Gastroesophageal sphincter (tissue), 4 donors: ENCODE measurements around the gene IRX4. TPM values are rescaled to one million over a fixed set of nuclear protein-coding genes. Genes with fewer than 3 reads are reported as not detected.

ENCODE experiments used
- ATAC-seq: fragments of 150-250 bp; one replicate; pipeline ENCODE4 v1.9.1; 2016; ENCODE audit warnings: mild to moderate bottlenecking, moderate library complexity
- H3K27ac ChIP-seq, 4 donors: fragments of 200-600 bp; sonication (generic) in 3 of 4; 1 replicate in 3 of 4; 2 replicates in 1 of 4; pipeline ENCODE4 v1.5.1; 2016 to 2019
- H3K27me3 ChIP-seq: fragments of 200-600 bp; sonication (generic); one replicate; pipeline ENCODE4 v1.5.1; 2019
- H3K36me3 ChIP-seq, 2 donors: fragments of 200-600 bp; sonication (generic); one replicate each; pipeline ENCODE4 v1.5.1; 2019; ENCODE audit warnings: control low read depth in 1 of 2
- H3K4me1 ChIP-seq, 3 donors: fragments of 200-600 bp; sonication (generic); 1 replicate in 2 of 3; 2 replicates in 1 of 3; pipeline ENCODE4 v1.5.1; 2016 to 2019; ENCODE audit warnings: control low read depth in 2 of 3
- H3K4me3 ChIP-seq, 2 donors: fragments of 200-600 bp; sonication (generic); one replicate each; pipeline ENCODE4 v1.5.1; 2019; ENCODE audit warnings: mild to moderate bottlenecking in 1 of 2, moderate library complexity in 1 of 2
- H3K9me3 ChIP-seq, 3 donors: fragments of 200-600 bp; sonication (generic); one replicate each; pipeline ENCODE4 v1.5.1; 2017 to 2019; ENCODE audit warnings: control low read depth in 2 of 3
- EP300 ChIP-seq: sonication (generic); formaldehyde crosslinking; IDR thresholded peaks from one replicate; pipeline ENCODE4 v1.6.1; 2017; ENCODE audit warnings: antibody characterized with exemption, mild to moderate bottlenecking
- POLR2A ChIP-seq, 2 donors: fragments of 450-650 bp; IDR thresholded peaks; one replicate each; pipeline ENCODE4 v1.6.1; 2017; ENCODE audit warnings: antibody characterized with exemption in 2 of 2, mild to moderate bottlenecking in 2 of 2, moderate library complexity in 1 of 2
- POLR2AphosphoS5 ChIP-seq: sonication (generic); formaldehyde crosslinking; IDR thresholded peaks from one replicate; pipeline ENCODE4 v1.6.1; 2017; ENCODE audit warnings: antibody characterized with exemption
- WGBS, 2 donors: methylation state at CpG; one replicate each; pipeline ENCODE4 v1.1.5; 2018; ENCODE audit warnings: low coverage in 1 of 2; 5-methylcytosine and 5-hydroxymethylcytosine counted together
- total RNA-seq, 4 donors: library from RNA; depleted of rRNA; stranded (reverse); fragments of >200 nt; gene quantifications; one replicate each; pipeline ENCODE4 v1.1.0, GENCODE V29; 2016
- TF ChIP-seq, protein P1 (sequence below), 4 experiments: fragments of 200-600 bp in 2 of 4; fragments of 450-650 bp in 2 of 4; sonication (generic) in 1 of 4; IDR thresholded peaks; one replicate each; pipeline ENCODE4 v1.5.1; 2017 to 2019; ENCODE audit warnings: antibody characterized with exemption in 4 of 4, mild to moderate bottlenecking in 2 of 4, moderate library complexity in 2 of 4

Gene IRX4
- total RNA-seq, 4 donors from 2014 or later, result 0.96 TPM; not detected in 3

- no peak for ATAC-seq
- H3K9me3 ChIP-seq, result no peaks in the 10 kb centered on the region
- no peak overlapping the region for H3K27ac ChIP-seq
- no peak for TF ChIP-seq POLR2A (IDR thresholded peaks at IDR 0.05)
- TF ChIP-seq EP300, result no peak
- TF ChIP-seq, protein P1, sequence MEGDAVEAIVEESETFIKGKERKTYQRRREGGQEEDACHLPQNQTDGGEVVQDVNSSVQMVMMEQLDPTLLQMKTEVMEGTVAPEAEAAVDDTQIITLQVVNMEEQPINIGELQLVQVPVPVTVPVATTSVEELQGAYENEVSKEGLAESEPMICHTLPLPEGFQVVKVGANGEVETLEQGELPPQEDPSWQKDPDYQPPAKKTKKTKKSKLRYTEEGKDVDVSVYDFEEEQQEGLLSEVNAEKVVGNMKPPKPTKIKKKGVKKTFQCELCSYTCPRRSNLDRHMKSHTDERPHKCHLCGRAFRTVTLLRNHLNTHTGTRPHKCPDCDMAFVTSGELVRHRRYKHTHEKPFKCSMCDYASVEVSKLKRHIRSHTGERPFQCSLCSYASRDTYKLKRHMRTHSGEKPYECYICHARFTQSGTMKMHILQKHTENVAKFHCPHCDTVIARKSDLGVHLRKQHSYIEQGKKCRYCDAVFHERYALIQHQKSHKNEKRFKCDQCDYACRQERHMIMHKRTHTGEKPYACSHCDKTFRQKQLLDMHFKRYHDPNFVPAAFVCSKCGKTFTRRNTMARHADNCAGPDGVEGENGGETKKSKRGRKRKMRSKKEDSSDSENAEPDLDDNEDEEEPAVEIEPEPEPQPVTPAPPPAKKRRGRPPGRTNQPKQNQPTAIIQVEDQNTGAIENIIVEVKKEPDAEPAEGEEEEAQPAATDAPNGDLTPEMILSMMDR (IDR thresholded peaks at IDR 0.05), result no peak
- TF ChIP-seq POLR2AphosphoS5, result no peak
- H3K36me3 ChIP-seq, result no peaks in the 10 kb centered on the region
- peak overlapping the region in 1 of 2 donors; percentile 9 for H3K4me3 ChIP-seq
- peaks cover 97% of the 10 kb centered on the region for H3K27me3 ChIP-seq
- WGBS, 2 donors, result 0% methylated on average over 4 of the region's 36 CpGs
- H3K4me1 ChIP-seq, result peaks cover 0 to 40% (median 10%) of the 10 kb centered on the region in 3 donors
These were observed 7.4 kb downstream of the IRX4 start for GRCh38 chr5:1875281-1875842.

- WGBS, 2 donors, result 3 to 7% methylated on average over 3 to 36 of the region's 36 CpGs
- Histone ChIP-seq H3K36me3 (no peaks in the 10 kb centered on the region), H3K27me3 (peaks cover 93% of the 10 kb centered on the region), H3K9me3 (no peaks in the 10 kb centered on the region), H3K4me3 (no peak overlapping the region), H3K27ac (no peak overlapping the region), H3K4me1 (peaks cover 0 to 40% (median 10%) of the 10 kb centered on the region in 3 donors)
- ATAC-seq, result no peak
- no peak for TF ChIP-seq EP300
- no peak for TF ChIP-seq POLR2A (IDR thresholded peaks at IDR 0.05)
- TF ChIP-seq POLR2AphosphoS5, result no peak
- TF ChIP-seq, protein P1 (IDR thresholded peaks at IDR 0.05), result no peak
These were observed 7.9 kb downstream of the IRX4 start for GRCh38 chr5:1874771-1875220.

DNA sequence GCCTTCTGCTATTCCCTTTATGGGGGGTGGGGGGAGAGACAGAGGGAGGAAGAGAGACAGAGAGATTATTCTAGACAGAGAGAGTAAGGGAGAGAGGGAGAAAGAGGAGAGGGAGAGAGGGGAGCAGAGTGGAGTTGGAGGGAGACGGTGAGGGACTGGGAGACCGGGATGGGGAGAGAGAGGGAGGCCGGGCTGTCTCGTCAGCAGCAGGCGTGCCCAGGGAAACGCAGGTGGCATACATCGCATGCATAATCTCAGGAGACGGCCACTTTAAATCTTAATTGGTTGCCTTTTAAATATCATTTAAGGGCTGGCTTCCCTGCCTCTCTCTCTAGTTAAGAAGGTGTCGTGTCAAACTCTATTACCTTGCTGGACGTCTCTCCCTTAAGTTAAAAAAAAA, 8.4 kb downstream of the IRX4 start:
- no peak overlapping the region for H3K27ac ChIP-seq
- H3K36me3 ChIP-seq, result no peaks in the 10 kb centered on the region
- H3K9me3 ChIP-seq, result no peaks in the 10 kb centered on the region
- H3K27me3 ChIP-seq, result peaks cover 93% of the 10 kb centered on the region
- no peak overlapping the region for H3K4me3 ChIP-seq
- WGBS, 2 donors, result 7 to 11% methylated on average over 9 to 10 of the region's 10 CpGs
- TF ChIP-seq, protein P1 (IDR thresholded peaks at IDR 0.05), result no peak
- no peak for TF ChIP-seq POLR2AphosphoS5
- no peak for TF ChIP-seq POLR2A (IDR thresholded peaks at IDR 0.05)
- TF ChIP-seq EP300, result no peak
- no peak for ATAC-seq
- H3K4me1 ChIP-seq, result peaks cover 0 to 40% (median 10%) of the 10 kb centered on the region in 3 donors

DNA sequence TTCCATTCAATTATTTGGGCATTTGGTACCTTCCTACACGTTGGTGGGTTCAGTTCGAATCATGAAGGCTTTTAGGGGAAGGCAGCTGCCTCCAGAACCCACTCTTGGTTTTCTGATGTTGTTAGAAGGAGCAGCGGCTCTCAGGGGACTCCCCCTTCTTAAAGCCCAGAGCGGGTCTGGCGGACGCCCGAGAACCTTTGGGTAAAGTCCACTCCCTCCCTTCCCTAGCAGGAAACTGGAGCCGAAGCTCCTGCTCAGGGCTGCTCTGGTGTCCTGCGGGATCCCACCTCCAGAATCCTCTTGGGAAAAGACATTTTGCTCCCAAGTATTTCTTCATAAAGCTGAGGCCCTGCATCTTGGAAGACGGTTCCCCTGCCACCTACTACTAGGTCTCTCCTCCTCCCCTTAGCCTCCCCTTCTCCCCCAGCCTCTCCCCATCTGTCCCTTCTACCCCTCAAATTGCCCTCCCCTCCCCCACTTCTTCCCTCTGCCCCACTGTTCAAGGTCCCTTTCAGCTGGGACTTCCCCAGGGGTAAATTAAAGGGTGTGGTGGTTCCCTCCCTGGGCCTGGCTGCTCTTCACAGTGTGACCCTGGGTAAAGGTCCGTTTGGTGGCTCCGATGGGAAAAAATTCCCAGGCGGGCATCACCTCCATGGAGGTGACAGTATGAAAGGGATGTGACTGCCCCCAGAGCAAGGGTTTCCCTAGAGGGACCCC, 9.3 kb downstream of the IRX4 start:
- TF ChIP-seq EP300 (no peak), POLR2A (IDR thresholded peaks at IDR 0.05) (no peak), POLR2AphosphoS5 (no peak)
- TF ChIP-seq, protein P1 (IDR thresholded peaks at IDR 0.05), result no peak
- Histone ChIP-seq H3K36me3 (no peaks in the 10 kb centered on the region), H3K27ac (no peak overlapping the region), H3K9me3 (no peaks in the 10 kb centered on the region), H3K27me3 (peaks cover 93% of the 10 kb centered on the region), H3K4me1 (peaks cover 0 to 39% (median 10%) of the 10 kb centered on the region in 3 donors), H3K4me3 (no peak overlapping the region)
- no peak for ATAC-seq
- WGBS, 2 donors, result 21 to 31% methylated on average over 6 to 7 of the region's 13 CpGs
